GM21390 (cell line): ENCODE data around the gene TCF3.

Experiments used
- ATAC-seq: cut with Tn5 transposase; IDR thresholded peaks from one replicate; pipeline ENCODE4 v1.9.1; 2021; ENCODE audit not compliant: unreplicated experiment

Gene TCF3

DNA sequence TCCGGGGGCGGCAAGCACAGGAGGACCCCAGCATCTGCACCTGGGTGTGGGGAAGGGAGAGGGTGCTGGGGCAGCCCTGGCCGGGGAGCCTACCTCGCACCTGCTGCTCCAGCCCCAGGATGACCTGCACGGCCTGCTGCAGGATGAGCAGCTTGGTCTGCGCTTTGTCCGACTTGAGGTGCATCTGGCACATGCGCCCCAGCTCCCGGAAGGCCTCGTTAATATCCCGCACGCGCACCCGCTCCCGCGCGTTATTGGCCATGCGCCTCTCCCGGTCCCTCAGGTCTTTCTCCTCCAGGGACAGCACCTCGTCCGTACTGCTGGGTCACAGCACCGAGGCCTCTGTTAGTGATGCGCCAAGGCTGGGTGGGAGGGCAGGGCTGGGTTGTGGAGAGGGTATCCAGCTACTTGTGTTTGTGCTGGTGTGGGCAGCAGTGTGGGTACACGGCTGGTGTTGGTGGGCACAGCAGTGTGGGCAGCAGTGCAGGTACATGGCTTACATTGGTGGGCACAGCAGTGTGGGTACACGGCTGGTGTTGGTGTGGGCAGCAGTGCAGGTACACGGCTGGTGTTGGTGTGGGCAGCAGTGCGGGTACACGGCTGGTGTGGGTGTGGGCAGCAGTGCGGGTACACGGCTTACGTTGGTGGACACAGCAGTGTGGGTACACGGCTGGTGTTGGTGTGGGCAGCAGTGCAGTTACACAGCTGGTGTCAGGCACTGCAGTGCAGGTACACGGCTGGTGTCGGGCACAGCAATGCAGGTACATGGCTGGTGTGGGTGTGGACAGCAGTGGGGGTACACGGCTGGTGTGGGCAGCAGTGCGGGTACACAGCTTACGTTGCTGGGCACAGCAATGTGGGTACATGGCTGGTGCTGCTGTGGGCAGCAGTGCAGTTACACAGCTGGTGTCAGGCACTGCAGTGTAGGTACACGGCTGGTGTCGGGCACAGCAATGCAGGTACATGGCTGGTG lies 40.0 kb downstream of the TCF3 start:
- ATAC-seq, result no peak

DNA sequence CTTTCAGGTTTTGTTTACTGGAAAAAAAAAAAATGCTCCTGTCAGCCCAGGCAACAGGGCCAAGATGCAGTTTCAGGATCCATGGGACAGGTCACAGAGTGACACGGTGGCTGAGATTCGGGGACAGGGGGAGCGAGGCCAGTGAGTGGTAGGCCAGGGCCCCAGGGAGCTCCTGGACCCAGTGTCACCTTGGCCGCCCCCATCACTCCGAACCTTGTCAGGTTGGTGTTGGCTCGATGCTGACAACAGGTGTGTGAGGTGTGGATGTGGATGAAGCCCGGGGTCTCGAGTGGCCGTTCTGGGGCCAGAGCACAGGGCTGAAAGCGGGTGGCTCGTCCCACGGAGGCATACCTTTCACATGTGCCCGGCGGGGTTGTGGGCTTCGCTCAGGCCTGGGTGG lies 41.1 kb downstream of the TCF3 start:
- ATAC-seq, result no peak

DNA sequence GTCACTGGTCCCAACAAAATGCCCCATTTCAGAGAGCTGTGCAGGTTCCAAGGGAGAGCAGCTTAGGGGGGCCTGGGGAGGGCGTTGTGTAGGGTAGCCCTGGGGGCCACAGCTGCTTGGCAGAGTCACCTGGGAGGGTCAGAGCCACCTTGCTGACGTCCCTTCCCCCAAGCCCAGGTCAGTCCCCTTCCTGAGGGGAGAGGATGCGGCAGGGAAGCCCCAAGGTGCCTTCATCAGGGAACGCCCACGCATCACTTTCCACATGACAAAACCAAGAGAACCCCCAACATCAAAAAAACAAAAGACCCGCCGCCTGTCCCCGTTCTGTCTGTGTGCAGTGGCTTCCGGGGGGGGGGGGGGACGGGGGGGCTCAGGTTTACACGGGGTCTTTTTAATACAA lies 41.8 kb downstream of the TCF3 start:
- no peak for ATAC-seq

DNA sequence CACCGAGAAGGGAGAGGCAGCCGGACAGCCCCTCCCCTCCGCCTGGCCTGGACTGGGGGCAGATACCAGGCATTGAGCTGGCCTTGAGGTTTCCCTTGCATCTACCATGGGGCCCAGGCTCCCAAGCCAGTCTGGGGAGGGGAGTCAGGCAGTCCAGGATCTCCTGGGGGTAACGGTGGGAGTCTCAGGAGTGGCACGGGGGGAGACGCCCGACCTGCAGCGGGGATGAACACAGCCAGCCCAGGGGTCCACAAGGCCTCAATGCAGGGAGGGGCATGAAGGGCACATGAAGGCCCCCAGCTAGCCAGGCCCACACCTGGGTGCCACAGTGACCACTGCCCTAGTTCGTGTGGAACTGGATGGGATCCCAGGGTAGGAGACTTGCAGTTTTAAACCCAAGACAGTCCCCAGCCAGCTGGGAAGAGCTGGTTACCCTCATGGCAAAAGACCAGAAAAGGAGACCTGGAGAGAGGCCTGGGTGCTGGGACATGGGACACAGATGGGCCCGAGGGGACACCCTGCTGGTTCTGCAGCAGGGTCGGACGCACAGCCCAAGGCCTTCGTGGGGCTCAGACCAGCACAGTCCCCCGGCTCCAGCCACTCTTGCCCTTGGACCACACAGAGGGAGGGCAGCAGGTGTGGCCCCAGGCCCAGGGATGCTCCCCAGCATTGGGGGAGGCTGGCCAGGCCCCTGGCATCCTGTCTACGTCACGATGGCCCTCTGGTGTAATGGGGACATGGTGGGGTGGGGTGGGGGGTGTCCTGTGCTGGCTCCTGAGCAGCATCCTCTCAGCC lies 42.5 kb downstream of the TCF3 start:
- ATAC-seq, result no peak

DNA sequence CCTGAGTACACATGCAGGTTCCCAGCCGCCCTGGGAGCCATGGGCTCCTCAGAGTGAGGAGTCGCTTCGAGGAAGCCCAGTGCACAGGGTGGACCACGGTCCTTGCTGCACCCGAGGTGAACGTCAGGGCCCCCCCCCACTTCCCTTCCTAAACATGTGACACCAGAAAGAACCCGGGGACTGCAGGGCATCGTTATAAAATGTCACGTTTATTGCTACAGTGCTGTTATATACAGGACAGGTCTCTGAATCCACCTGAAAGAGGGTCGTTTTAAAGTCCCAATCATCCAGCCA lies 43.4 kb downstream of the TCF3 start:
- ATAC-seq, result no peak

DNA sequence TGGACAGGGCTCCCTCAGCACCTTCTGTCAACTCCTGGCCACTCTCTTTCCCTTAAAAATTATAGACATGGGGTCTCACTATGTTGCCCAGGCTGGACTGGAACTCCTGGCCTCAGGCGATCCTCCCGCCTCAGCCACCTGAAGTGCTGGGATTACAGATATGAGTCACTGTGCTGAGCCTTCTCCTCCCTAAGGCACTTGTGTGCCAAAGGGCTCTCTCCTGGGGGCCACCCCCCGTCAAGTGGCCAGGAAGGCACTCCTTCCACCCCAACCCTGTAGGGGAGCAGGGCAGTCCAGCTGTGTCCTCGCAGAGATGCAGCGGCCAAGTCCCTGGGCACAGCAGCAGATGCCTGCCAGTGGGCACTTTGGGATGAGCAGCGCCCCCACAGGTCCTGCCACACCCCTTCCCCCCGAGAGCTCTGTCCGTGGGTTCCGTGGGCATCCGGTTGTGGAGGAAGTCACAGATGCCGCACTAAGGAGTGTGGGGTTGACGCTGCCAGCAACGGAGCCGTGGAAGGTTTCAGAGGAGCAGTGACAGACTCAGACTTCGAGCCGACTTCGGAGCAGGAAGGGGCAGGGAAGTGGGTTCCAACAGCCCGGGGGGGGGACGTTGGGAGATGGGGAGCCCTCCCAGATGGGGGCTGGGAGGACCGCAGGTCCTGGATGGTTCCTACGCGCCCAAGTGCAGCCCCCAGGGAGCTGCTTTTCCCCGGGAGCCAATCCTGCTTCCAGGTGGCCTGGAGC lies 43.9 kb downstream of the TCF3 start:
- no peak for ATAC-seq

DNA sequence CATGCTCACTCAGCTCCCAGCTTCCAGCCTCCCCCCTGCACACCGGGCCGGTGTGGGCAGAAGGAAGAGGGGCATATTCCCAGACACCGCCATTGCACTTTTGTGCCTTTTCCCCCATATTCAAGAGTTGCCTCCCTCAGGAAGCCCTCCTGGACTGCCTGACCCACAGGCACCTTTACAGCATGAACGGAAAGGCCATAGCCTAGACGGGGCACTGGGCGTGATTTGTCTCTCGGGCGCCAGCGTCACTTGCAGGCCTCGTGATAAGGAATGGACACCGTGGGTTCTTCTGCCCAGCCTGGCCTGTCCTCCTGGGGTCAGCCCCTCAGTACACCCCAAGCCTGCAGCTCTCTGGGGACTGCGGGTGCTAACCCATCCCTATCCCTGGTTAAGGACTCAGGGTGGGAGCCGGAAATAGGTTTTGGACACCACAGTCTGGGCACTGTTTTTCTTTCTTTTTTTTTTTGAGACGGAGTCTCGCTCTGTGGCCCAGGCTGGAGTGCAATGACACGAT lies 46.2 kb downstream of the TCF3 start:
- no peak for ATAC-seq

DNA sequence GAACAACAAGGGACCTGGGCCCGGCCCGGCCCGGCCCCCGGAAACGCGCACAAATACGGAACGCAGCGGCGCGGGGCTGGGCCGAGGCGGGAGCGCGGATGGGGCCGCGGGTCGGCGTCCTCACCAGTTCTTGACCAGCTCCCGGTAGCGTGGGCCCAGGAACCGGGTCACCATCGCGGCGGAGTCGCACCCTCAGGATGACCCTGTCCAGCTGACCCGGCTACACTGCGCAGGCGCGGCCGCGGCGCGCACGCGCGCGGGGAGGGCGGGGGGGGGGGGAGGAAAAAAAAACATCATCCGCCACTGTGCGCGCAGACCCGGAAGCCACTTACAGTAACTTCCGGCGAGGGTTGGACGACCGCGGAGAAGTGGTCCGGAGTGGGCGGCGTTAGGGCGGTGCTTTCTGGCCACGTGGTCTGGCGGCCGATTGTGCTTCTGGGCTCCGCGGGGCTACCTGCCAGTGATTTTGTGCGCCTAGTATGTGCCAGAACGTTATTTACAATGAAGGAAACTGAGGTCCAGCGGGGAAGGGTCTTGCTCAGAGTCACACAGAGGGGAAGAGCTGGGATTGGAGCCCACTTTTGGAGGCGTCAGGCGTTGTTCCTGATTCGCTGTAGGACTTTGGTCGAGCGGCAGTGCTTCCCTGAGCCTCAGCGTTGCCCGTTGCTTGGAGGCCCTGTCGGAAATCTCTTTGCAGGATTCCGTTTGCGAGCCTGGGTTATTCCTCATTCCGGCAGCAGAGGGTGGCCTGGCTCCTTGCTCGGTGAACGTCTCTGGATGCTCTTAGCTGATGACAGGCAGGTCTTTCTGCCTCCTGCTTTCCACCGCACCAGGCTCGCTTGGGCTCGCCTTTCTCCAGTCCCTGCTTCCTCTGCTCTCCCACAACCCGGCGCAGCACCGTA lies 46.9 kb downstream of the TCF3 start, which contains the start of gene UQCR11:
UQCR11 (minus strand) TSS at position 227 of the 902 bp plus-strand sequence; CDS start at position 174, 53 bp downstream.
- ATAC-seq, result peak; percentile 83

DNA sequence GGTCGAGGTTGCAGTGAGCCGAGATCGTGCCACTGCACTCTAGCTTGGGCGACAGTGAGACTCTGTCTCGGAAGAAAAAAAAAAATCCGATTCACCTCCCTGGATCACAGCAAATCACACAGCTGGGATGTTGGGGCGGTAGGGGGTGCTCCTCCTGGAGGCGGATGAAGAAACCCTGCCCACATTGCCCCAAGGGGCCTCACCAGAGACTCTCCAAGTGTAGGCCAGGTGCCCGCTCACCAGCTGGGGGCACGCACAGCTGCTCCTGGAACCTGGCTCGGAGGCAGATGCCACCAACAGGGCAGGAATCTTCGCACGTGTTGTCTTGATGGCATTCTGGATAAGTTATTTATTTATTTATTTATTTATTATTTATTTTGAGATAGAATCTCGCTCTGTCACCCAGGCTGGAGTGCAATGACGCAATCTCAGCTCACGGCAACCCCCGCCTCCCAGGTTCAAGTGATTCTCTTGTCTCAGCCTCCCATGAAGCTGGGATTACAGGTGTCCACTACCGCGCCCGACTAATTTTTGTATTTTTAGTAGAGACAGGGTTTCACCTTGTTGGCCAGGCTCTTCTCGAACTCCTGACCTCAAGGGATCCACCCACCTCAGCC lies 50.2 kb downstream of the TCF3 start:
- no peak for ATAC-seq

DNA sequence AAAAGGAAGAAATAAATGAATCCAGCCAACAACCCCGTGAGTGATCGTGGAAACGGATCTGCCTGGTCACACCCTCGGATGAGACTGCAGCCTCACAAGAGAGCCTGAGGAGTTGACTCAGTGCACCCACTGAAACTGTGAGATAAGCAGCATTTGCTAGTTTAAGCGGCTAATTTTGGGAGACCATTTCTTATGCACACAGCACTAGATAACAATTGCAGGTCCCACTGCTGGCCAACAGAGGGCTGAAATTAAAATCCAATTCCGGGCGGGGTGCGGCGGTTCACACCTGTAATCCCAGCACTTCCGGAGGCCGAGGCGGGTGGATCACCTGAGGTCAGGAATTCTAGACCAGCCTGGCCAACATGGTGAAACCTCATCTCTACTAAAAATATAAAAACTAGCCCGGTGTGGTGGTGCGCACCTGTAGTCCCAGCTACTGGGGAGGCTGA lies 50.8 kb downstream of the TCF3 start:
- no peak for ATAC-seq

DNA sequence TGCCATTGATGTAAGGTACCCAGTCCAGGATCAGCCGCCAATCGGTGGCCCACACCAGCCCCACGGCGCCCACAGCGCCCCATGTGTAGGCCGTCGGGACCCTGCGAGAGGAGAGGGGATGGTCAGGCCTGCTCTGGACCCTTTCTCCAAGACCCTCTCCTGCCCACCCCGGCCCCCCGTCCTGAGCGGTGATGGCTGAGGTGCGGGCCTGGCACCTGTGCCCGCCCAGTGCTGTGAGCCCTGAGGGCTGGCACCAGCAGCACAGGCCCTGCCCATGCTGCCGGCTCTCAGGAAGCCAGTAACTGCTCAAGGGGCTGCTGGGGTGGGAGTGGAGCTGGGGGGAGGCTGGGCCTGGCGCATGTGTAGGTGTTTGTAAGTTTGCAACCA lies 53.0 kb downstream of the TCF3 start:
- no peak for ATAC-seq

DNA sequence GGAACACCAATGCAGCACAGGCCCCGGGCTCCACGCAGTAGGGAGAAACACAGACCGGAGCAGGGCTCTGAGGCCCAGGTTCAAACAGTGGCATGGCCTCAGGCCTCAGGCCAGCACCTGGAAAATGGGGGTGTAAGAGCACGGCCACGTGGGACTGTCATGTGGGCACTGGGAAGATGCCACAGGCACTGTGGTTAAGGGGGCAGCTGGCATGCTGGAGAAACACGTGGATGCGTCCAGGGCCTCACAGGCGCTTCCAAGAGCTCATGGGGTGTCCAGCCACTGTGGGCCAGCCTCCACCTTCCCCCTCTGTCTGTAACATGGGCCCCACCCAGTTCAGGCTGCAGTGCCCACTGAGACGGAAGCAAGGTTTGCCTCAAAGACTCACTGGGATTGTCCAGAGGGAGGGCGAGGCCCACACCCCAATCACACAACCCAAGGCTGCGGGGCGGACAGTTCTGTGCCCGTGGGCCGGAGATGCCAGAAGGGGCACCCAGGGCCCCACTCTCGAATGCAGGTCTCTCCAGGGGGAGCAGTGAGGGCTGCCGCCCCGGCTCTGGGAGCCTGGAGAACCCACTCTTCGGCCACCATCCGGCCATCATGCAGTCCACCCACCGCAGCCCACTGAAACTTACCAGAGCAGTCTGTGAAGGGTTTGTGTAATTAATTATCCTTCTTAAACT lies 53.5 kb downstream of the TCF3 start:
- no peak for ATAC-seq

DNA sequence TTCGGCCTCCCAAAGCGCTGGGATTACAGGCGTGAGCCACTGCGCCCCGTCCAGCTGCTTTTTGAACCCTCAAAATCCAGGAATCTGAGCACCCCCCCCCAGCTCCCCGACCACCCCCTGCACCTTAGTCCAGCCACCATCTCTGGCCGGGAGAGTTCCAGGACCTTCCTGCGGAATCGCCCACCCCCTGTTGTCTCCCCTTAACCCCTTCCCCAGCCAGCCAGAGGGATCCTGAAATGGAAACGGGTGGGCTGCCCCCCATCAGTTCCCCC lies 59.0 kb downstream of the TCF3 start:
- no peak for ATAC-seq

DNA sequence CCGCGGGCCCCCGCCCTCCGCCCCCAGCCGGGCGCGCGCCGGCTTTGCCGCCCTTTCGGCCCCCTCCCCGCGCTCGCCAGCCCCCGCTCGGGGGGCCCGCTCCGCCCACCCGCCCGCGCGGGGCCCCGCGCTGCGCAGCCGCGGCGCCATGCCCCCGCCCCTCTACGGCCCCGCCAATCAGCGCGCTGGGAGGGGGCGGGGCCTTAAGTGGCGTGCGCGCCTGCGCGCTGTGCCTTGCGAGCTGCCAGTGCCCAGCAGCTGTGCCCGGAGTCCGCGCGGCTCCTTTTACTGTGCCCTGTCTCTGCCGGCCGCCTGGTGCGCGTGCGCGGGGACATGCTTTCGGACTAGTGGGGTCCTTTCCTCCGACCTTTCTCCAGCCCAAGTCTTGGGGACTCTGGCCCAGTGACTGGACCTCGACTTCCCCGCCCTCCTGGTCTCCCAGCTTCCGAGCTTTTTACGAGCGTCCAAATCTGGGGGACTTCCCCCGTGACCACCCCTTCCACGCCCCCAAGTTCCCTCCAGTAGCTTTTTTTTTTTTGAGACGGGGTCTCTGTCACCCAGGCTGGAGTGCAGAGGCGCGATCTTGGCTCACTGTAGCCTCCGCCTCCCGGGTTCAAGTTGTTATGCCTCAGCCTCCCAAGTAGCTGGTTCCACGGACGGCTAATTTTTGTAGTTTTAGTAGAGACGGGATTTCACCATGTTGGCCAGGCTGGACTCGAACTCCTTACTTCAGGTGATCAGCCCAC lies 59.5 kb downstream of the TCF3 start, which contains the start of gene MBD3:
MBD3 (minus strand) TSS at position 111 of the 746 bp plus-strand sequence. CDS start 234 bp downstream, outside the sequence.
- peak; percentile 63 for ATAC-seq

DNA sequence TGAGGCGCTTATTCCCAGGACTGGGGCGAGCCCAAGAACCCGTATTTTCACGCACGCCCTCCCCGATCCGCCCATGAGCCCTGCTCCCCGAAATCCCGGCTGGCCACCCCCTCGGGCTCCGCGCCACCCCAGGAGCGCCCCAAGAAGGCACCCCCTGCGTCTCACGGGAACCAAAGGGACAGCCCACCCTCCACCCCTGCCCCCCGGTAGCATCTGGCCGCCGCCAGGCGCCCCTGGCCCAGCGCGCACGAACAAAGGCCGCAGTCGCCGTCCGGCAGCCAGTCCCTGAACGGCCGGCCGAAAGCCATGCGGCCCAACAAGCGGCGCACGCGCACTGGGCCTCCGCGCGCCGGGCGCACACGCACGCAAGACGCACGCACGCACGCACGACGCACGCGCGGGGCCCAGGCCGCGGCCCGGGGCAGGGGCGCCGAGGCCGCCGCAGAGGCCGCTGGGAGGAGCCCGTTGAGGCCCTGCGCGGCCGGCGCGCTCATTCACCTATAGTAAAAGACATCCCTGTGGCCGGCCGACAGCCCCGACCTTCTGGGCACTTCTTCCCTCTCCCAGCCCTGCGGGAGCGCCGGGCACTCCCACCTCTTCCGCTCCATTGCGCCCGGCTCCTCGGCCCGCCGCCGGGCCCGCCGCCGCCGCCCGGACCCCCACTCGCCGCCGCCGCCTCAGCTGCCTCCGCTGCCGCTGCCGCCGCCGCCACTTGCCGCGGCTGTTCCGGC lies 60.2 kb downstream of the TCF3 start:
- ATAC-seq, result peak; percentile 61

DNA sequence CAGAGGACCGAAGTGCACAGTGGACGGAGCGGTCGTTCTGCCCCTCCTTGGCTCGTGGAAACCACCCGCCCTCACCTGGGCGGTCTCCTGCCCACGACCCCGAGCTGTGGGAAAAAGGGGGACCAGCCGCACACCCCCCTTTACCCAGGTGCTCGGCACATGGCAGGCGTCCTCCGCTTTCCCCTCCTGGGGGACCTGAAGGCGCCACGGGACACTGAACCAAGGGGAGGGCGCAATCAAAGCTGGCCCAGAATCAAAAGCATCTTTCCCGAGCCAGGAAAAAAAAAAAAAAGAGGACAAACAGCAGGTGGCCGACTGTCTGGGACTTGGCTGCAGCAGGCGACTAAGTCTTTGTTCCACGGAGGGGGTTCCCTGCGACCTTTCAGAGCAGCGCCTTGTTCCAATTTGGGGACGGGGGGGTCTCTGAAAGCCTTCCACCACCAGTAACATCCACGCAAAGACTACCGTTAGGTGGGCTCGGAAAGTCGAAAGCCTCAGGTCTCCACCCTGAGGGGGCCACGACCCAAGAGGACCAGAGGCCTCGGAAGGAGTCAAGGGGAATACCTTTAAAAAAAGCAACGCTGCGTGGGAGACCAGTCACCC lies 60.9 kb downstream of the TCF3 start:
- ATAC-seq, result no peak

DNA sequence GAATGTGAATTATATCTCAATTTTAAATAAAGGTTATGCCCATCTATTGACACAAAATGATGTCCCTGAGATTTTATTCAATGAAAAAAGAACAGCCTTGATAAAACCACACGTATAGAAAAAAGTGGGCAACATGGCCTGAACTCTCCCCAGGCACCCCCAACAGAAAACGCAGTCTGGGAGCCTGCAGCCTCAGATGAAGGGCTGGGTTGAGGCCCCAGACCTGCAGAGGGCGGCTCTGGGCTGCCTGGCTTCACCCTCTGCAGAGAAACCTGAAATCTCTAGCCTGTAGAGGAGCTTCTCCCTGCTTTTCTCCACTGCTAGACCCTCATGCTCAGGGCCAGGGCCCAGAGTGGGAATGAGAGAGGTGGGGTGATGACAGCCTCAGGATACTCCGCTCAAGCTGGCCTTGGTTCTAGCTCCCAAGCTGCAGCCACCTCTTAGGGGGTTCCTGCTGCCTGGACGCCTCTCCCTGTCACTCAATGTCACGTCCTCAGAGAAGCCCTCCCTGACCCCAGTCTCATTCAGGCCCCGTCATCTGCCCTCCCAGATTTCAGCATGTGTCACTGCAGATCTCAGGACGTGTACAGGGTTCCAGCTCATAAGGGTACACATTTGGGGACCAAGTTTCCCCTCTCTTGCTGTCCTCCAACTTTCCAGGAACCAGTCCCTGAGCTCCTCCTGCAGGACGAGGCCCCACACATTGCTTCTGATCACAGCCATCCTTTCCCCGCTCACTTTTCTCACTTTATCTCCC lies 61.6 kb downstream of the TCF3 start:
- no peak for ATAC-seq
